Endothelial cell of umbilical vein (primary cell): ENCODE data around the gene MYRIP. TPM values are rescaled to one million over a fixed set of nuclear protein-coding genes. Genes with fewer than 3 reads are reported as not detected.

Experiments used
- BruUV-seq: library from RNA; stranded (reverse); fragments of 400-500 nt; replicated peaks from 2 replicates; lab custom pipeline; 2021; lab: Mats Ljungman, UMichigan
- CTCF ChIA-PET: fragments of 300-600, 350-600 bp; sonication (Branson Sonifier 250); formaldehyde crosslinking; loops from one replicate; lab custom pipeline; 2021; ENCODE audit warnings: antibody characterized with exemption, inconsistent platforms; lab: Charles Lee
- POLR2A ChIA-PET: fragments of 300-600, 350-600 bp; sonication (Branson Sonifier 250); formaldehyde crosslinking; loops from one replicate; lab custom pipeline; 2021; ENCODE audit warnings: antibody characterized with exemption, inconsistent platforms; lab: Charles Lee
- DNase-seq: peaks from one replicate; pipeline ENCODE4 v3.0.0-alpha.2; 2011; ENCODE audit warnings: low read depth, low spot score
- FAIRE-seq: peaks from 2 replicates; lab custom pipeline; 2011; peaks lifted over from hg19 to GRCh38; lab: Jason Lieb, UNC
- H2AFZ ChIP-seq: 2 replicates; pipeline ENCODE4 v1.6.0; 2012; ENCODE audit warnings: low read depth, low read length, control low read depth, inconsistent platforms
- H3K27ac ChIP-seq: 2 replicates; pipeline ENCODE4 v1.5.1; 2011; ENCODE audit warnings: low read depth, mild to moderate bottlenecking, control low read depth, low read length, moderate library complexity; ENCODE audit not compliant: insufficient read depth
- H3K27me3 ChIP-seq, 2 experiments: 2 replicates each; pipeline versions ENCODE4 v1.6.0 to v1.6.1; 2011; ENCODE audit warnings: low read length in 2 of 2, mixed read lengths in 1 of 2; ENCODE audit not compliant: control insufficient read depth in 2 of 2, insufficient read depth in 2 of 2
- H3K36me3 ChIP-seq, 2 experiments: 2 replicates in 1 of 2; 3 replicates in 1 of 2; pipeline ENCODE4 v1.5.1; 2011; ENCODE audit warnings: low read length in 2 of 2, mild to moderate bottlenecking in 1 of 2, moderate library complexity in 1 of 2; ENCODE audit not compliant: control insufficient read depth in 2 of 2, insufficient read depth in 2 of 2; ENCODE audit errors: extremely low read depth in 1 of 2
- H3K4me1 ChIP-seq: 3 replicates; pipeline ENCODE4 v1.5.1; 2011; ENCODE audit warnings: mild to moderate bottlenecking, low read length; ENCODE audit not compliant: control insufficient read depth, insufficient read depth; ENCODE audit errors: extremely low read depth
- H3K4me2 ChIP-seq: 2 replicates; pipeline ENCODE4 v1.6.1; 2011; ENCODE audit warnings: low read length, control low read depth, mixed read lengths; ENCODE audit not compliant: insufficient read depth
- H3K4me3 ChIP-seq, 3 experiments: fragments of 200-600 bp in 1 of 3; sonication (generic), shearing (Covaris generic) in 1 of 3; replicated peaks in 1 of 3; 2 replicates each; pipeline ENCODE4 v1.5.1; 2011 to 2016; ENCODE audit warnings: control low read depth in 3 of 3, low read length in 3 of 3, mild to moderate bottlenecking in 2 of 3, inconsistent platforms in 1 of 3, low read depth in 1 of 3, moderate library complexity in 1 of 3; ENCODE audit not compliant: insufficient read depth in 1 of 3
- H3K79me2 ChIP-seq: 2 replicates; pipeline ENCODE4 v1.6.0; 2012; ENCODE audit warnings: low read length, inconsistent platforms; ENCODE audit not compliant: control insufficient read depth, insufficient read depth
- H3K9ac ChIP-seq: replicated peaks from 2 replicates; pipeline ENCODE3; 2011; ENCODE audit warnings: low read length, control low read depth; ENCODE audit not compliant: insufficient read depth; ENCODE audit errors: extremely low read depth
- H3K9me1 ChIP-seq: replicated peaks from 3 replicates; pipeline ENCODE4 v1.6.0; 2011; ENCODE audit warnings: mild to moderate bottlenecking, low read length; ENCODE audit not compliant: control insufficient read depth, insufficient read depth; ENCODE audit errors: extremely low read depth
- H3K9me3 ChIP-seq: replicated peaks from 2 replicates; pipeline ENCODE4 v1.5.1; 2012; ENCODE audit warnings: low read length, inconsistent platforms; ENCODE audit not compliant: control insufficient read depth, insufficient read depth
- H4K20me1 ChIP-seq: replicated peaks from 2 replicates; pipeline ENCODE3; 2011; ENCODE audit warnings: mild to moderate bottlenecking, low read length; ENCODE audit not compliant: control insufficient read depth, insufficient read depth; ENCODE audit errors: extremely low read depth
- EZH2 ChIP-seq: IDR thresholded peaks from 2 replicates; pipeline ENCODE4 v1.6.1; 2012; ENCODE audit warnings: borderline replicate concordance, low read depth, mild to moderate bottlenecking, moderate library complexity, low read length, inconsistent platforms; ENCODE audit not compliant: severe bottlenecking
- FOS ChIP-seq: IDR thresholded peaks from 2 replicates; pipeline ENCODE4 v1.6.1; 2011; ENCODE audit warnings: mild to moderate bottlenecking, low read length, moderate library complexity, borderline replicate concordance; ENCODE audit not compliant: insufficient read depth
- GATA2 ChIP-seq: IDR thresholded peaks from 2 replicates; pipeline ENCODE4 v1.7.0; 2011; ENCODE audit warnings: low read depth, mild to moderate bottlenecking, moderate library complexity, mixed read lengths, low read length; ENCODE audit not compliant: insufficient read length, insufficient read depth
- JUN ChIP-seq: IDR thresholded peaks from 2 replicates; pipeline ENCODE4 v1.6.1; 2011; ENCODE audit warnings: borderline replicate concordance, low read depth; ENCODE audit not compliant: insufficient read length, insufficient read depth
- MAX ChIP-seq: IDR thresholded peaks from 2 replicates; pipeline ENCODE4 v1.6.1; 2011; ENCODE audit not compliant: insufficient read depth, insufficient read length
- MYC ChIP-seq: IDR thresholded peaks from one replicate; pipeline ENCODE4 v1.6.1; 2011; ENCODE audit warnings: mild to moderate bottlenecking, low read depth, low read length
- POLR2A ChIP-seq: IDR thresholded peaks from 2 replicates; pipeline ENCODE4 v1.6.1; 2012; ENCODE audit warnings: low read depth, mild to moderate bottlenecking, control low read depth, low read length
- POLR2AphosphoS5 ChIP-seq: IDR thresholded peaks from 2 replicates; pipeline ENCODE4 v1.6.1; 2012; ENCODE audit warnings: low read depth, mild to moderate bottlenecking, control low read depth, low read length, moderate library complexity; ENCODE audit not compliant: insufficient read depth
- dilution Hi-C: fragments of 300-500 bp; cut with MboI; formaldehyde crosslinking; loops from one replicate; pipeline ENCODE4 v1.15.0; 2019; ENCODE audit warnings: low sequenced_read_pairs; ENCODE audit not compliant: extremely low pct_ligation_motif_present
- intact Hi-C: fragments of 100-400 bp; cut with micrococcal nuclease; formaldehyde crosslinking; loops from one replicate; pipeline ENCODE4 v1.10.0; 2022
- polyA plus RNA-seq, 4 experiments: library from polyadenylated mRNA; depleted of rRNA in 3 of 4; stranded (reverse) in 3 of 4; unstranded in 1 of 4; fragments of >200 nt; gene quantifications; 2 replicates each; pipeline versions ENCODE4 v1.2.1 to v1.2.3, GENCODE V29; 2011 to 2012; ENCODE audit warnings: missing spikeins in 1 of 4
- total RNA-seq: library from RNA; stranded (reverse); gene quantifications from 2 replicates; pipeline ENCODE4 v1.2.3, GENCODE V29; 2021
- TF ChIP-seq, protein P1 (sequence below), 2 donors: IDR thresholded peaks; 1 replicate in 1 of 2; 2 replicates in 1 of 2; pipeline ENCODE4 v1.5.1; 2011; ENCODE audit warnings: low read length in 2 of 2, mild to moderate bottlenecking in 2 of 2, moderate library complexity in 2 of 2, control low read depth in 1 of 2, inconsistent platforms in 1 of 2, low read depth in 1 of 2; ENCODE audit not compliant: insufficient read depth in 1 of 2; ENCODE audit errors: extremely low read depth in 1 of 2

Gene MYRIP
- total and polyA plus RNA-seq, 2 donors (not counting 3 experiments of a cell fraction or from before 2014, with no cell fraction given): 6.7 to 11.9 TPM

GRCh38 chr3:40294434-40294833, 485.0 kb downstream of the MYRIP start:
- no peak for DNase-seq
- no peak for FAIRE-seq
- H3K9me1 ChIP-seq: no peaks in the 10 kb centered on the region
- H3K9me3 ChIP-seq: no peaks in the 10 kb centered on the region
- H3K36me3 ChIP-seq: no peaks in the 10 kb centered on the region
- H2AFZ ChIP-seq: no peak overlapping the region
- H3K4me1 ChIP-seq: peaks cover 2% of the 10 kb centered on the region
- H3K79me2 ChIP-seq: no peaks in the 10 kb centered on the region
- no peaks in the 10 kb centered on the region for H4K20me1 ChIP-seq
- H3K27ac ChIP-seq: no peak overlapping the region
- no peak overlapping the region for H3K4me3 ChIP-seq
- BruUV-seq: no TSS peak
- POLR2A ChIA-PET: no interaction called here
- H3K27me3 ChIP-seq: no peaks in the 10 kb centered on the region
- intact Hi-C loops (no loop called here), dilution Hi-C loops (no loop called here)
- H3K9ac ChIP-seq: no peak overlapping the region
- no peak overlapping the region for H3K4me2 ChIP-seq
- no peak for TF ChIP-seq MYC
- TF ChIP-seq, protein P1, sequence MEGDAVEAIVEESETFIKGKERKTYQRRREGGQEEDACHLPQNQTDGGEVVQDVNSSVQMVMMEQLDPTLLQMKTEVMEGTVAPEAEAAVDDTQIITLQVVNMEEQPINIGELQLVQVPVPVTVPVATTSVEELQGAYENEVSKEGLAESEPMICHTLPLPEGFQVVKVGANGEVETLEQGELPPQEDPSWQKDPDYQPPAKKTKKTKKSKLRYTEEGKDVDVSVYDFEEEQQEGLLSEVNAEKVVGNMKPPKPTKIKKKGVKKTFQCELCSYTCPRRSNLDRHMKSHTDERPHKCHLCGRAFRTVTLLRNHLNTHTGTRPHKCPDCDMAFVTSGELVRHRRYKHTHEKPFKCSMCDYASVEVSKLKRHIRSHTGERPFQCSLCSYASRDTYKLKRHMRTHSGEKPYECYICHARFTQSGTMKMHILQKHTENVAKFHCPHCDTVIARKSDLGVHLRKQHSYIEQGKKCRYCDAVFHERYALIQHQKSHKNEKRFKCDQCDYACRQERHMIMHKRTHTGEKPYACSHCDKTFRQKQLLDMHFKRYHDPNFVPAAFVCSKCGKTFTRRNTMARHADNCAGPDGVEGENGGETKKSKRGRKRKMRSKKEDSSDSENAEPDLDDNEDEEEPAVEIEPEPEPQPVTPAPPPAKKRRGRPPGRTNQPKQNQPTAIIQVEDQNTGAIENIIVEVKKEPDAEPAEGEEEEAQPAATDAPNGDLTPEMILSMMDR (IDR thresholded peaks at IDR 0.05; ENCODE audit: extremely low read depth in 1 of 2, insufficient read depth in 1 of 2, low read depth in 1 of 2, low read length in 2 of 2): no peak
- no peak for TF ChIP-seq GATA2
- TF ChIP-seq POLR2AphosphoS5: no peak
- no peak for TF ChIP-seq JUN
- no peak for TF ChIP-seq MAX
- no peak for TF ChIP-seq EZH2
- TF ChIP-seq FOS: no peak
- TF ChIP-seq POLR2A: no peak
- CTCF ChIA-PET: interaction anchor here (0.8 to 1.4 kb wide), 3 partner anchors 13 to 103 kb away, joined by 3 to 5 read pairs (median 4); no protein-coding TSS in a partner anchor
